ENCODE data around the gene SNX32.

SNX32 gene

GRCh38 chr11:65790902-65791650 lies 42.7 kb upstream of the SNX32 start:
- Histone ChIP-seq H3K9me3 (ENCODE audit: control insufficient read depth in 2 of 2, low read length in 2 of 2) (no peaks in the 10 kb centered on the region), H3K27ac (ENCODE audit: low read length) (no peak overlapping the region), H3K4me3 (ENCODE audit: low read length in 2 of 2) (no peak overlapping the region), H3K4me1 (ENCODE audit: control insufficient read depth, insufficient read depth, low read length) (peaks cover 14% of the 10 kb centered on the region), H3K9ac (ENCODE audit: low read length in 2 of 2) (no peak overlapping the region), H3K27me3 (ENCODE audit: control insufficient read depth in 1 of 2, insufficient read depth in 2 of 2, low read length in 2 of 2) (peaks cover 27 to 30% of the 10 kb centered on the region in 2 donors), H3K36me3 (ENCODE audit: control insufficient read depth in 2 of 2, insufficient read depth in 2 of 2, low read length in 2 of 2) (no peaks in the 10 kb centered on the region)

DNA sequence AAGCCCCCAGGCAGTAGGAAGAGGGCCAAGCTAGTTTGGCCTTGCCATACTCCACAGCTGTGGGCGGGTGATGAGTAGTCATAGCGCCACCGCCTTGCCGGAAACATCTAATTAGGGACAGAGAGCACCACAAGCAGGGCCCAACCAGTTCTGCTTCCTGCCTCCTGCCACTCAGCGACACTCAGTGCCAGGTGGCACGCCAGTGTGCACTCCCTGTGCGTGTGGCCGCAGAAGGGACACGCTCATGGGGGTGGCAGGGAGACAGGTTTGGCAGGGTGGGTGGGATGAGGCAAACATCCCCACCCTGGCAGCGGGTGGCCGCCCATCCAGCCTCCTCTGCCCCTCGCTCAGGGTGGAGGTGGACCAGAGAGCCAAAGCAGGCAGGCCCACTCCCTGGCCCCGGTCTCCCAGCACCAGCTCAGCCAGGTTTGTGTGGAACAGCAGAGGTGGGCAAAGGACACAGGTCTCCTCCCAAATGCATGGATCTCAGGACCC lies 42.0 kb upstream of the SNX32 start:
- H3K27me3 ChIP-seq (ENCODE audit: control insufficient read depth in 1 of 2, insufficient read depth in 2 of 2, low read length in 2 of 2): peaks cover 24 to 29% of the 10 kb centered on the region in 2 donors
- H3K9me3 ChIP-seq (ENCODE audit: control insufficient read depth in 2 of 2, low read length in 2 of 2): no peaks in the 10 kb centered on the region
- no peak overlapping the region for H3K9ac ChIP-seq (ENCODE audit: low read length in 2 of 2)
- no peaks in the 10 kb centered on the region for H3K36me3 ChIP-seq (ENCODE audit: control insufficient read depth in 2 of 2, insufficient read depth in 2 of 2, low read length in 2 of 2)
- no peak overlapping the region for H3K4me3 ChIP-seq (ENCODE audit: low read length in 2 of 2)
- peaks cover 9% of the 10 kb centered on the region for H3K4me1 ChIP-seq (ENCODE audit: control insufficient read depth, insufficient read depth, low read length)
- no peak overlapping the region for H3K27ac ChIP-seq (ENCODE audit: low read length)

DNA sequence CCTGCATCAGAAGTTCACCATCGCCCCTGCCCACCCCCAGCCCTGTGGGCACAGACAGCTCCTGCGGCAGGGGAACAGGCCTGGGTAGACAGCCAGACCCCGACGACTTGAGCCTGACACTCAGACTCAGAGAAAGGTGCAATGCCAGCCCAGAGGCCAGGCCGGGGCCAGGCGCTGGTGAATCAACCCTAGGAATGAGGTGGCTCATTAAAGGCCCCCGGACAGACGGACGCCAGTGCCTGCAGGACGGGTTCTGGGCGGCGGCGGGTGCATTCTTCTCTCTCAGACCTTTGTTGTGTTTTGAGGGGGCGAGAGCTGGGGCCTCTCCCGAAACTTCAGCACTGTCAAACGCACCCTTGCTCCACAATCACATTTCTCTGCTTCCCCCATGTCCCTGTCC lies 41.3 kb upstream of the SNX32 start:
- no peak overlapping the region for H3K9ac ChIP-seq (ENCODE audit: low read length in 2 of 2)
- peaks cover 21 to 31% of the 10 kb centered on the region in 2 donors for H3K27me3 ChIP-seq (ENCODE audit: control insufficient read depth in 1 of 2, insufficient read depth in 2 of 2, low read length in 2 of 2)
- no peaks in the 10 kb centered on the region for H3K36me3 ChIP-seq (ENCODE audit: control insufficient read depth in 2 of 2, insufficient read depth in 2 of 2, low read length in 2 of 2)
- peaks cover 5% of the 10 kb centered on the region for H3K4me1 ChIP-seq (ENCODE audit: control insufficient read depth, insufficient read depth, low read length)
- H3K4me3 ChIP-seq (ENCODE audit: low read length in 2 of 2): no peak overlapping the region
- H3K27ac ChIP-seq (ENCODE audit: low read length): no peak overlapping the region
- no peaks in the 10 kb centered on the region for H3K9me3 ChIP-seq (ENCODE audit: control insufficient read depth in 2 of 2, low read length in 2 of 2)

DNA sequence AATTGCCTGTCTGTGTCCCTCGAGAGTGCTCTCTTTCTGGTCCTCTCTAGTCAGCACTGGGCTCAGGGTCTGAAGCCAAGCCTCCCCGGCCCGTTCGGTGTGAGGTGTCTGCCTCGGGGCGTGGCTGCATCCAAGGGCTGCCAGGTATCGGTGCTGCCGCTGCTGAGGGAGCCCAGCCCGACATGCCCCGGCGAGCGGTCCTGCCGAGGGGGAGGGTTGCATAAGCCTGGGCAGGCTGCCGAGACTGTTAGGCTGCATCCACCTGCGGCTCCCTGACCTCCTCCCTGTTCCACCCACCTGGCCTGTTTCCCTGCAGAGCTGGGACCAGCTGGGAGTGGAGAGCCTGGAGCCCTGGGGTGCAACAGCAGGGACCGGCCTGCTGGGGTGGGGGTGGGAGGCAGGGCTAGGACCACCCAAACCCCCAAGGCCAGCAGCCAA lies 40.6 kb upstream of the SNX32 start:
- H3K4me1 ChIP-seq (ENCODE audit: control insufficient read depth, insufficient read depth, low read length): no peaks in the 10 kb centered on the region
- no peaks in the 10 kb centered on the region for H3K36me3 ChIP-seq (ENCODE audit: control insufficient read depth in 2 of 2, insufficient read depth in 2 of 2, low read length in 2 of 2)

GRCh38 chr11:65793625-65794400 lies 40.0 kb upstream of the SNX32 start:
- no peak overlapping the region for H3K9ac ChIP-seq (ENCODE audit: low read length in 2 of 2)
- H3K27ac ChIP-seq (ENCODE audit: low read length): no peak overlapping the region
- peaks cover 11 to 27% of the 10 kb centered on the region in 2 donors for H3K27me3 ChIP-seq (ENCODE audit: control insufficient read depth in 1 of 2, insufficient read depth in 2 of 2, low read length in 2 of 2)
- H3K36me3 ChIP-seq (ENCODE audit: control insufficient read depth in 2 of 2, insufficient read depth in 2 of 2, low read length in 2 of 2): no peaks in the 10 kb centered on the region
- H3K4me3 ChIP-seq (ENCODE audit: low read length in 2 of 2): no peak overlapping the region
- H3K4me1 ChIP-seq (ENCODE audit: control insufficient read depth, insufficient read depth, low read length): no peaks in the 10 kb centered on the region
- no peaks in the 10 kb centered on the region for H3K9me3 ChIP-seq (ENCODE audit: control insufficient read depth in 2 of 2, low read length in 2 of 2)

More for the DNA sequence above, 40.6 kb upstream of the SNX32 start:
- Histone ChIP-seq H3K9me3 (ENCODE audit: control insufficient read depth in 2 of 2, low read length in 2 of 2) (no peaks in the 10 kb centered on the region), H3K9ac (ENCODE audit: low read length in 2 of 2) (no peak overlapping the region), H3K27ac (ENCODE audit: low read length) (no peak overlapping the region), H3K4me3 (ENCODE audit: low read length in 2 of 2) (no peak overlapping the region), H3K27me3 (ENCODE audit: control insufficient read depth in 1 of 2, insufficient read depth in 2 of 2, low read length in 2 of 2) (peaks cover 17 to 30% of the 10 kb centered on the region in 2 donors)

DNA sequence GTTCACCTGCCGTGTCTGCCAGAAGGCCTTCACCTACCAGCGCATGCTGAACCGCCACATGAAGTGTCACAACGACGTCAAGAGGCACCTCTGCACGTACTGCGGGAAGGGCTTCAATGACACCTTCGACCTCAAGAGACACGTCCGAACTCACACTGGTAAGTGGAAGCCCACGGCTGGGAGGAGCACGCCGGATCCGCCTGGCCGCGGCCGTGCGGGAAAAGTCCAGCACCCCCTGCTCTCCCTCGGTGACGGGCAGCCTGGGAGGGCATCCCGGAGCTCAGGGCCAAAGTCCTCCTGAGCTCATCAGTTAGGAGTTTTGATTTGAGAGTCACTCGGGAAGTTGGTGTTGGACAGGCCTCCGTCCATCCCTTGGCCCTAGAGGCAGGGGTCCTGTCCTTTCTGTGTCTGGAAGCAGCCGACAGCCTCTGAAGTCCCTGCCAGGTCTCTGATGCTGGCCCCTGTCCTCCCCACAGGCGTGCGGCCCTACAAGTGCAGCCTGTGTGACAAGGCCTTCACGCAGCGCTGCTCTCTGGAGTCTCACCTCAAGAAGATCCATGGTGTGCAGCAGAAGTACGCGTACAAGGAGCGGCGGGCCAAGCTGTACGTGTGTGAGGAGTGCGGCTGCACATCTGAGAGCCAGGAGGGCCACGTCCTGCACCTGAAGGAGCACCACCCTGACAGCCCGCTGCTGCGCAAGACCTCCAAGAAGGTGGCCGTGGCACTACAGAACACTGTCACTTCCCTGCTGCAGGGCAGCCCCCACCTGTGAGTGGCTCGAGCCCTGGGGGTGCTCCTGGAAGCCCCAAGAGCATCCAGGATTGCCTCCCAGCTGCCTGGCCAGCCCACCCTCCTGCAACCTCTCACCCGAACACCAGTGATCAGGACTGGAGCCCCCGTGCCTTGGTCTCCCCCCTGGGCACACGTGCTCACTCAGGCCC lies 38.9 kb upstream of the SNX32 start:
- Histone ChIP-seq H3K4me1 (ENCODE audit: control insufficient read depth, insufficient read depth, low read length) (no peaks in the 10 kb centered on the region), H3K27me3 (ENCODE audit: control insufficient read depth in 1 of 2, insufficient read depth in 2 of 2, low read length in 2 of 2) (peaks cover 7 to 27% of the 10 kb centered on the region in 2 donors), H3K4me3 (ENCODE audit: low read length in 2 of 2) (no peak overlapping the region), H3K36me3 (ENCODE audit: control insufficient read depth in 2 of 2, insufficient read depth in 2 of 2, low read length in 2 of 2) (no peaks in the 10 kb centered on the region), H3K9ac (ENCODE audit: low read length in 2 of 2) (no peak overlapping the region), H3K27ac (ENCODE audit: low read length) (no peak overlapping the region), H3K9me3 (ENCODE audit: control insufficient read depth in 2 of 2, low read length in 2 of 2) (no peaks in the 10 kb centered on the region)

- no peak overlapping the region for H3K9ac ChIP-seq (ENCODE audit: low read length in 2 of 2)
- H3K36me3 ChIP-seq (ENCODE audit: control insufficient read depth in 2 of 2, insufficient read depth in 2 of 2, low read length in 2 of 2): no peaks in the 10 kb centered on the region
- H3K4me1 ChIP-seq (ENCODE audit: control insufficient read depth, insufficient read depth, low read length): no peaks in the 10 kb centered on the region
- no peak overlapping the region for H3K4me3 ChIP-seq (ENCODE audit: low read length in 2 of 2)
- H3K27ac ChIP-seq (ENCODE audit: low read length): no peak overlapping the region
- peaks cover 16 to 37% of the 10 kb centered on the region in 2 donors for H3K27me3 ChIP-seq (ENCODE audit: control insufficient read depth in 1 of 2, insufficient read depth in 2 of 2, low read length in 2 of 2)
- H3K9me3 ChIP-seq (ENCODE audit: control insufficient read depth in 2 of 2, low read length in 2 of 2): no peaks in the 10 kb centered on the region
Observed at GRCh38 chr11:65796726-65797601, 36.8 kb upstream of the SNX32 start.

GRCh38 chr11:65797711-65798110 lies 36.1 kb upstream of the SNX32 start:
- no peaks in the 10 kb centered on the region for H3K9me3 ChIP-seq (ENCODE audit: control insufficient read depth in 2 of 2, low read length in 2 of 2)
- H3K27ac ChIP-seq (ENCODE audit: low read length): no peak overlapping the region
- no peaks in the 10 kb centered on the region for H3K36me3 ChIP-seq (ENCODE audit: control insufficient read depth in 2 of 2, insufficient read depth in 2 of 2, low read length in 2 of 2)
- H3K27me3 ChIP-seq (ENCODE audit: control insufficient read depth in 1 of 2, insufficient read depth in 2 of 2, low read length in 2 of 2): peaks cover 20 to 38% of the 10 kb centered on the region in 2 donors
- no peaks in the 10 kb centered on the region for H3K4me1 ChIP-seq (ENCODE audit: control insufficient read depth, insufficient read depth, low read length)
- no peak overlapping the region for H3K4me3 ChIP-seq (ENCODE audit: low read length in 2 of 2)
- no peak overlapping the region for H3K9ac ChIP-seq (ENCODE audit: low read length in 2 of 2)

GRCh38 chr11:65798882-65799281 lies 34.9 kb upstream of the SNX32 start:
- no peak overlapping the region for H3K4me3 ChIP-seq (ENCODE audit: low read length in 2 of 2)
- peaks cover 31 to 50% of the 10 kb centered on the region in 2 donors for H3K27me3 ChIP-seq (ENCODE audit: control insufficient read depth in 1 of 2, insufficient read depth in 2 of 2, low read length in 2 of 2)
- no peaks in the 10 kb centered on the region for H3K9me3 ChIP-seq (ENCODE audit: control insufficient read depth in 2 of 2, low read length in 2 of 2)
- no peak overlapping the region for H3K27ac ChIP-seq (ENCODE audit: low read length)
- no peak overlapping the region for H3K9ac ChIP-seq (ENCODE audit: low read length in 2 of 2)
- no peaks in the 10 kb centered on the region for H3K4me1 ChIP-seq (ENCODE audit: control insufficient read depth, insufficient read depth, low read length)
- H3K36me3 ChIP-seq (ENCODE audit: control insufficient read depth in 2 of 2, insufficient read depth in 2 of 2, low read length in 2 of 2): no peaks in the 10 kb centered on the region
